OCI-LY1 (cell line): ENCODE measurements around the gene BTC.

Source experiments
- EZH2 ChIP-seq: fragments of 200-600 bp; sonication (generic), shearing (Covaris generic); IDR thresholded peaks from 2 replicates; pipeline ENCODE4 v1.8.0; 2017; ENCODE audit warnings: borderline replicate concordance, mixed run types, mild to moderate bottlenecking, antibody characterized with exemption, low read length, moderate library complexity, mixed read lengths
- TF ChIP-seq, protein P1 (sequence below): fragments of 200-600 bp; sonication (generic), shearing (Covaris generic); IDR thresholded peaks from 2 replicates; pipeline ENCODE4 v1.5.1; 2017; ENCODE audit warnings: mild to moderate bottlenecking, antibody characterized with exemption, low read length, moderate library complexity, mixed read lengths

DNA sequence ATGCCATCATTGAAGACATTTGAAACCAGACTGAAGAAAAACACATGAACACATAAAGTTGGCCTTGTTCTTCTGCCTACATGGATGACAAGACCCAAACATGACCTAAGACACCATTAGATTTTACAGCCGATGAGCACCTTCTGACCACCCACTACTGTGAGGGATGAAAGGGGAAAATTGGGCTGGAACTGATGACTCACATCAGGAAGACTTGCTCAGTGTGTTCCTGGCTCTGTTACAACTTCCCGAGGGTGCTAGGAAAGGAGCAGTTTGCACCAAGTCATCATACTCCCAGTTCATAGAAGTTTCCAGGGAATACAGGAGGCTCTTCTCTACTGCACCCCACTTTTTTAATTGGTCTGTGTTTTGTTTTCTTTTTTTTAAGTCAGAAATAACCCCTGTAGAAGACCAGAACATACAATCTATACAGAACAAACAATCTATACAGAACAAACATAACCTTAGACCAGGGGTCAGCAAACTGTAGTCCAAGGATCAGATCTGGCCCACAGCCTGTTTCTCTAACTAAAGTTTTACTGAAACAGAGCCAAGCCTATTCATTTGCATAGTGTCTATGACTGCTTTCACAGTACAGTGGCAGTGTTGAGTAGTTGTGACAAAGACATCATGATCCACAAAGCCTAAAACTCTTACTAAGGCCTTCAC, 25.3 kb downstream of the BTC start:
- TF ChIP-seq, protein P1, sequence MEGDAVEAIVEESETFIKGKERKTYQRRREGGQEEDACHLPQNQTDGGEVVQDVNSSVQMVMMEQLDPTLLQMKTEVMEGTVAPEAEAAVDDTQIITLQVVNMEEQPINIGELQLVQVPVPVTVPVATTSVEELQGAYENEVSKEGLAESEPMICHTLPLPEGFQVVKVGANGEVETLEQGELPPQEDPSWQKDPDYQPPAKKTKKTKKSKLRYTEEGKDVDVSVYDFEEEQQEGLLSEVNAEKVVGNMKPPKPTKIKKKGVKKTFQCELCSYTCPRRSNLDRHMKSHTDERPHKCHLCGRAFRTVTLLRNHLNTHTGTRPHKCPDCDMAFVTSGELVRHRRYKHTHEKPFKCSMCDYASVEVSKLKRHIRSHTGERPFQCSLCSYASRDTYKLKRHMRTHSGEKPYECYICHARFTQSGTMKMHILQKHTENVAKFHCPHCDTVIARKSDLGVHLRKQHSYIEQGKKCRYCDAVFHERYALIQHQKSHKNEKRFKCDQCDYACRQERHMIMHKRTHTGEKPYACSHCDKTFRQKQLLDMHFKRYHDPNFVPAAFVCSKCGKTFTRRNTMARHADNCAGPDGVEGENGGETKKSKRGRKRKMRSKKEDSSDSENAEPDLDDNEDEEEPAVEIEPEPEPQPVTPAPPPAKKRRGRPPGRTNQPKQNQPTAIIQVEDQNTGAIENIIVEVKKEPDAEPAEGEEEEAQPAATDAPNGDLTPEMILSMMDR: no peak
- no peak for TF ChIP-seq EZH2
